GM12801 (cell line): Measurements from ENCODE around the gene DAO.

Experiments
- CTCF ChIP-seq: IDR thresholded peaks from one replicate; pipeline ENCODE4 v1.5.1; 2011; ENCODE audit warnings: control low read depth; ENCODE audit not compliant: insufficient read length; ENCODE audit errors: extremely low read depth

The DAO gene

GRCh38 chr12:108930756-108931155 lies 50.9 kb downstream of the DAO start:
- no peak for TF ChIP-seq CTCF

GRCh38 chr12:108933949-108934348 lies 54.1 kb downstream of the DAO start:
- no peak for TF ChIP-seq CTCF

GRCh38 chr12:108935159-108935763 lies 55.4 kb downstream of the DAO start:
- TF ChIP-seq CTCF, result no peak

- TF ChIP-seq CTCF, result no peak
These were observed 58.5 kb downstream of the DAO start for GRCh38 chr12:108938247-108938924.

- no peak for TF ChIP-seq CTCF
These were observed 59.7 kb downstream of the DAO start for GRCh38 chr12:108939594-108939993.

- TF ChIP-seq CTCF, result no peak
These were observed 60.2 kb downstream of the DAO start for GRCh38 chr12:108940138-108940537.

- no peak for TF ChIP-seq CTCF
These were observed 67.2 kb downstream of the DAO start for GRCh38 chr12:108947097-108947496.
